SU-DHL-6 (cell line): ENCODE results near the gene EVPL.

Experiments used
- H2AFZ ChIP-seq: fragments of 200-600 bp; sonication (generic); 2 replicates; pipeline ENCODE4 v1.6.1; 2014; ENCODE audit warnings: low read depth, mild to moderate bottlenecking, moderate library complexity, mixed read lengths, antibody characterized with exemption, low read length; ENCODE audit not compliant: severe bottlenecking
- H3F3A ChIP-seq: fragments of 200-600 bp; shearing (Covaris generic); 2 replicates; pipeline ENCODE4 v1.6.0; 2016; ENCODE audit warnings: antibody characterized with exemption, mild to moderate bottlenecking; ENCODE audit not compliant: insufficient read depth
- H3K27ac ChIP-seq: fragments of 200-600 bp; sonication (generic); 2 replicates; pipeline ENCODE4 v1.5.1; 2016; ENCODE audit warnings: low read depth, mild to moderate bottlenecking, low read length, moderate library complexity, mixed read lengths
- H3K27me3 ChIP-seq: fragments of 200-600 bp; sonication (generic), shearing (Covaris generic); 2 replicates; pipeline ENCODE4 v1.6.0; 2014; ENCODE audit warnings: mild to moderate bottlenecking, low read length
- H3K36me3 ChIP-seq: fragments of 200-600 bp; sonication (generic); 2 replicates; pipeline ENCODE4 v1.6.1; 2014; ENCODE audit warnings: mild to moderate bottlenecking, low read length, mixed read lengths
- H3K4me2 ChIP-seq: fragments of 300-600, 200-600 bp; shearing (Covaris generic), sonication (generic); 2 replicates; pipeline ENCODE4 v1.6.0; 2014; ENCODE audit warnings: low read length, low read depth, mild to moderate bottlenecking; ENCODE audit not compliant: poor library complexity, severe bottlenecking
- H3K4me3 ChIP-seq: fragments of 200-600 bp; sonication (generic); 2 replicates; pipeline ENCODE4 v1.5.1; 2014; ENCODE audit warnings: antibody characterized with exemption, low read length, mild to moderate bottlenecking, mixed read lengths; ENCODE audit not compliant: insufficient read depth, poor library complexity, severe bottlenecking
- H3K79me2 ChIP-seq: fragments of 200-600 bp; sonication (generic); 2 replicates; pipeline ENCODE4 v1.6.1; 2014; ENCODE audit warnings: mild to moderate bottlenecking, low read length, moderate library complexity; ENCODE audit not compliant: insufficient read depth
- H3K9ac ChIP-seq: fragments of 200-600 bp; sonication (generic); 2 replicates; pipeline ENCODE4 v1.7.0; 2014; ENCODE audit warnings: mild to moderate bottlenecking, low read length
- H3K9me2 ChIP-seq: fragments of 200-600 bp; sonication (generic); replicated peaks from 2 replicates; pipeline ENCODE4 v1.6.1; 2014; ENCODE audit warnings: low read length; ENCODE audit not compliant: insufficient read depth
- H3K9me3 ChIP-seq: fragments of 200-600 bp; sonication (generic); 2 replicates; pipeline ENCODE4 v1.6.1; 2014; ENCODE audit warnings: low read length, mixed read lengths; ENCODE audit not compliant: insufficient read depth
- H4K20me1 ChIP-seq: fragments of 200-600 bp; sonication (generic); 2 replicates; pipeline ENCODE4 v1.6.1; 2014; ENCODE audit warnings: low read depth, mild to moderate bottlenecking, antibody characterized with exemption, low read length, moderate library complexity, mixed read lengths
- CTCF ChIP-seq: fragments of 200-600 bp; sonication (generic); IDR thresholded peaks from one replicate; pipeline ENCODE4 v1.5.1; 2017; ENCODE audit warnings: antibody characterized with exemption, mild to moderate bottlenecking, low read length, moderate library complexity; ENCODE audit not compliant: insufficient read depth, poor library complexity, severe bottlenecking
- EZH2phosphoT487 ChIP-seq: fragments of 200-600 bp; sonication (generic), shearing (Covaris generic); conservative IDR thresholded peaks from 2 replicates; pipeline ENCODE4 v1.6.1; 2018; ENCODE audit warnings: mild to moderate bottlenecking, antibody characterized with exemption, low read length, moderate library complexity, mixed read lengths

The EVPL gene

DNA sequence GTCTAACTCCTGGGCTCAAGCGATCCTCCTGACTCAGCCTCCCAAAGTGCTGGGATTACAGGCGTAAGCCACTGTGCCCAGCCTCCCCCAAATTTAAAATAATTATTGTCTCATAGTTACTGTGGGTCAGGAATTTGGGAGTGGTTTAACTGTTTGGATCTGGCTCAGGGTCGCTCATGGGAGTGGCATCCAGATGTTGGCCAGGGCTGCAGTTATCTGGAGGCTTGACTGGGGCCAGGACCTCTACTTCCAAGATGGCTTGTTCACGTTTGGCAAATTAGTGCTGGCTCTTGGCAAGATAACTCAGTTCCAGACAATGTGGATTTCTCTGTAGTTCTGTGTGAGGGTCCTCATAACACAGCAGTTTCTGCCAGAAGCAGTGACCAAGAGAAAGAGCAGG lies 40.1 kb downstream of the EVPL start:
- H4K20me1 ChIP-seq = no peaks in the 10 kb centered on the region
- no peaks in the 10 kb centered on the region for H3K9me3 ChIP-seq
- no peaks in the 10 kb centered on the region for H3K79me2 ChIP-seq
- H3F3A ChIP-seq = no peaks in the 10 kb centered on the region
- H3K27me3 ChIP-seq = no peaks in the 10 kb centered on the region
- no peak for TF ChIP-seq CTCF
- no peak for TF ChIP-seq EZH2phosphoT487
- H2AFZ ChIP-seq = no peak overlapping the region
- no peak overlapping the region for H3K4me3 ChIP-seq
- no peak overlapping the region for H3K4me2 ChIP-seq
- no peak overlapping the region for H3K27ac ChIP-seq
- H3K36me3 ChIP-seq = no peaks in the 10 kb centered on the region
- no peak overlapping the region for H3K9ac ChIP-seq
- H3K9me2 ChIP-seq = no peaks in the 10 kb centered on the region

DNA sequence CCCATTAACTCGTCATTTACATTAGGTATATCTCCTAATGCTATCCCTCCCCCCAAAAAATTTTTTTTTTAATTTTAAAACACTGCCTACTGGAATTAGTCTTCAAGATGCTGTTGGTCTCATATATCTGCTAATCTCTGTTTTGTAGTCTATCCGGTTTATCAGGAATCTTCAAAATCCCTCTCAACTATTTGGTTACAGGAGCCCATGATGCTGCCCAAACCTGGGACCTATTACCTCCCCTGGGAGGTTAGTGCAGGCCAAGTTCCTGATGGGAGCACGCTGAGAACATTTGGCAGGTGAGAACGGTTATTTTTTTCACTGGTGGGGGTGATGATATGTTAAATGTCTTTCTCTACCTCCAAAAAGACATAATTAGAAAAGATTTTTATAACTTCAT lies 41.1 kb downstream of the EVPL start:
- Histone ChIP-seq H3K27me3 (no peaks in the 10 kb centered on the region), H2AFZ (no peak overlapping the region), H3K79me2 (no peaks in the 10 kb centered on the region), H3F3A (no peaks in the 10 kb centered on the region), H3K9ac (no peak overlapping the region), H3K27ac (no peak overlapping the region), H3K9me3 (no peaks in the 10 kb centered on the region), H4K20me1 (no peaks in the 10 kb centered on the region), H3K4me3 (no peak overlapping the region), H3K9me2 (no peaks in the 10 kb centered on the region), H3K4me2 (no peak overlapping the region), H3K36me3 (no peaks in the 10 kb centered on the region)
- TF ChIP-seq CTCF (no peak), EZH2phosphoT487 (no peak)

- H3K4me2 ChIP-seq = no peak overlapping the region
- no peaks in the 10 kb centered on the region for H4K20me1 ChIP-seq
- 0 out of 2 replicates have a peak, but pooled peaks cover 4% of the 10 kb centered on the region for H3F3A ChIP-seq
- no peaks in the 10 kb centered on the region for H3K9me2 ChIP-seq
- no peaks in the 10 kb centered on the region for H3K27me3 ChIP-seq
- no peak overlapping the region for H2AFZ ChIP-seq
- no peak overlapping the region for H3K9ac ChIP-seq
- TF ChIP-seq CTCF (no peak), EZH2phosphoT487 (no peak)
- H3K36me3 ChIP-seq = no peaks in the 10 kb centered on the region
- no peak overlapping the region for H3K27ac ChIP-seq
- H3K79me2 ChIP-seq = no peaks in the 10 kb centered on the region
- H3K9me3 ChIP-seq = no peaks in the 10 kb centered on the region
- no peak overlapping the region for H3K4me3 ChIP-seq
Observed at GRCh38 chr17:75983501-75984181, 43.5 kb downstream of the EVPL start.
